Ectodermal cell (in vitro differentiated cells): ENCODE measurements around the gene P3H2.
"Not testable (repeated sequence)": the region's sequence is repeated elsewhere in the genome, so short reads cannot be mapped to it uniquely, and the experiment has no call there.

ENCODE experiments used
- H3K27ac ChIP-seq: 2 replicates; pipeline ENCODE4 v1.7.0; 2013; ENCODE audit warnings: mild to moderate bottlenecking, low read depth, low read length; ENCODE audit not compliant: insufficient read depth, poor library complexity, severe bottlenecking
- H3K27me3 ChIP-seq: 2 replicates; pipeline ENCODE4 v1.7.0; 2013; ENCODE audit warnings: mild to moderate bottlenecking, low read length; ENCODE audit not compliant: insufficient read depth, control insufficient read depth, poor library complexity, severe bottlenecking
- H3K36me3 ChIP-seq: one replicate; pipeline ENCODE4 v1.7.0; 2013; ENCODE audit warnings: low read length; ENCODE audit not compliant: control insufficient read depth, insufficient read depth
- H3K4me1 ChIP-seq: one replicate; pipeline ENCODE4 v1.7.0; 2013; ENCODE audit warnings: low read length; ENCODE audit not compliant: control insufficient read depth, insufficient read depth
- H3K4me3 ChIP-seq: 2 replicates; pipeline ENCODE4 v1.7.0; 2013; ENCODE audit warnings: low read depth, low read length, control low read depth; ENCODE audit not compliant: insufficient read depth
- H3K9me3 ChIP-seq: 2 replicates; pipeline ENCODE4 v1.7.0; 2013; ENCODE audit warnings: mild to moderate bottlenecking, low read length, moderate library complexity; ENCODE audit not compliant: control insufficient read depth
- WGBS, 2 experiments: methylation state at CpG; one replicate each; pipeline ENCODE4 v1.1.7; 2013; ENCODE audit warnings: missing lambda C conversion rate in 2 of 2; 5-methylcytosine and 5-hydroxymethylcytosine counted together

P3H2 gene

DNA sequence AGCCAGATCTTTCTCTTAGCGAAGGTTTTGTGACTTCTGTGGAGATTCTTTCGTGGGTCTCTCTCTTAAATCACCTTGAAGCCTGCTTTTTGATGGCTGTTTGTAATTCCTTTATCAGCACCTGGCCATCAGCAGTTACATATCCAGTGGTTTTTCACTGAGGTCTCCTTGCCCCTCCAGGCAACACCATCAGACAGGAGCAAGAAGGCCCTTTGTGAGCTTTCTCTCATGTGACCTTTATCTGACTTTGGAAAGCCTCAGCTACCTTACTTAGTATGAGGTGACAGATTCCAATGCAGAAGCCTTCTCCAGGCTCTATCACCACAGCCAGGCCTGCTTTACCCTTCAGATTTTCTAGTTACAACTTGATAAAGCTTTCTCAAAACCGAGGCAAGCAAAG lies 30.0 kb upstream of the P3H2 start:
- H3K4me1 ChIP-seq, result no peaks in the 10 kb centered on the region

GRCh38 chr3:190149830-190150619 lies 29.3 kb upstream of the P3H2 start:
- H3K27me3 ChIP-seq, H3K27ac ChIP-seq, H3K36me3 ChIP-seq, H3K4me1 ChIP-seq, H3K4me3 ChIP-seq, H3K9me3 ChIP-seq: not testable (repeated sequence)
- 85 to 87% methylated on average over 6 of the region's 6 CpGs for WGBS, 2 experiments

More for the DNA sequence above, 30.0 kb upstream of the P3H2 start:
- Histone ChIP-seq H3K36me3 (no peaks in the 10 kb centered on the region), H3K27me3 (no peaks in the 10 kb centered on the region), H3K9me3 (no peaks in the 10 kb centered on the region), H3K27ac (no peak overlapping the region), H3K4me3 (no peak overlapping the region)
- WGBS, 2 experiments, result 87 to 89% methylated on average over 3 of the region's 3 CpGs

- not testable (repeated sequence) for H3K4me3 ChIP-seq, H3K9me3 ChIP-seq, H3K27me3 ChIP-seq, H3K27ac ChIP-seq, H3K36me3 ChIP-seq, H3K4me1 ChIP-seq
- 77 to 79% methylated on average over 7 of the region's 7 CpGs for WGBS, 2 experiments
These were observed 24.1 kb upstream of the P3H2 start for GRCh38 chr3:190144793-190145192.

DNA sequence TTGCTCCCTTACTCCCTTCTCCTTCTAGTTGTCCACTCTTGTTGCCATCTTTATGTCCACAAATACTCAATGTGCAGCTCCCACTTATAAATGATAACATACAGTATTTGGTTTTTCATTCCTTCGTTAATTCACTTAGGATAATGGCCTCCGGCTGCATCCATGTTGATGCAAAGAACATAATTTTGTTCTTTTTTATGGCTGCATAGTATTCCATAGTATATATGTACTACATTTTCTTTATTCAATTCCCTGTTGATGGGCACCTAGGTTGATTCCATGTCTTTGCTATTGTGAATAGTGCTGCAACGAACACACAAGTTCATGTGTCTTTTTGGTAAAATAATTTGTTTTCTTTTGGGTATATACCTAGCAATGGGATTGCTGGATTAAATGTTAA lies 21.3 kb upstream of the P3H2 start:
- Histone ChIP-seq H3K27ac (no peak overlapping the region), H3K4me3 (no peak overlapping the region), H3K36me3 (no peaks in the 10 kb centered on the region), H3K4me1 (no peaks in the 10 kb centered on the region), H3K9me3 (no peaks in the 10 kb centered on the region), H3K27me3 (no peaks in the 10 kb centered on the region)
- WGBS, 2 experiments, result 94 to 95% methylated on average over 2 to 3 of the region's 3 CpGs

GRCh38 chr3:190139365-190139764 lies 18.7 kb upstream of the P3H2 start:
- no peaks in the 10 kb centered on the region for H3K9me3 ChIP-seq
- WGBS, 2 experiments, result 83% methylated on average over 5 of the region's 5 CpGs

GRCh38 chr3:190132371-190132770 lies 11.7 kb upstream of the P3H2 start:
- no peaks in the 10 kb centered on the region for H3K27me3 ChIP-seq
- H3K9me3 ChIP-seq, result no peaks in the 10 kb centered on the region
- no peak overlapping the region for H3K4me3 ChIP-seq
- no peaks in the 10 kb centered on the region for H3K36me3 ChIP-seq
- no peaks in the 10 kb centered on the region for H3K4me1 ChIP-seq
- no peak overlapping the region for H3K27ac ChIP-seq

More at GRCh38 chr3:190139365-190139764, 18.7 kb upstream of the P3H2 start:
- H3K4me1 ChIP-seq, result no peaks in the 10 kb centered on the region
- no peaks in the 10 kb centered on the region for H3K27me3 ChIP-seq
- H3K27ac ChIP-seq, result no peak overlapping the region
- H3K4me3 ChIP-seq, result no peak overlapping the region
- no peaks in the 10 kb centered on the region for H3K36me3 ChIP-seq

DNA sequence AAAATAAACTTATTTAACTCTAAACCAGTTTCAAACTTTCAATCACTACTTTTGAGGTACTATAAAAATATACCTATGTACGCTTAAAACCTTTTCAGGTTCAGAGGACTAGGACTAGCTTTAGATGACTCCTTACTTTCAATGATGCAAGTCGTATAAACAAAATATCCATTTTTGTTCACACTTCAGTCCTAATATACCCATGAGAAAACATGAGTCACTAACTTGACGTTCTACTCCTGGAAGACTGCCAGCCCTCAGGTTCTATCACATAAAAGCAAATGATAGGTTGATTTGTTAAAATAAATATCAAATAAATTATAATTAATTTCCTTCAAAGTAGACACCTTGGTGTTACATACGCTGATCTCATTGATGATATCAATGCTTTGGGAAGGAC lies 10.6 kb upstream of the P3H2 start:
- no peak overlapping the region for H3K27ac ChIP-seq
- no peaks in the 10 kb centered on the region for H3K27me3 ChIP-seq
- H3K4me1 ChIP-seq, result no peaks in the 10 kb centered on the region
- WGBS, 2 experiments, result 56 to 65% methylated on average over 3 of the region's 4 CpGs
- H3K36me3 ChIP-seq, result no peaks in the 10 kb centered on the region
- no peak overlapping the region for H3K4me3 ChIP-seq
- no peaks in the 10 kb centered on the region for H3K9me3 ChIP-seq

DNA sequence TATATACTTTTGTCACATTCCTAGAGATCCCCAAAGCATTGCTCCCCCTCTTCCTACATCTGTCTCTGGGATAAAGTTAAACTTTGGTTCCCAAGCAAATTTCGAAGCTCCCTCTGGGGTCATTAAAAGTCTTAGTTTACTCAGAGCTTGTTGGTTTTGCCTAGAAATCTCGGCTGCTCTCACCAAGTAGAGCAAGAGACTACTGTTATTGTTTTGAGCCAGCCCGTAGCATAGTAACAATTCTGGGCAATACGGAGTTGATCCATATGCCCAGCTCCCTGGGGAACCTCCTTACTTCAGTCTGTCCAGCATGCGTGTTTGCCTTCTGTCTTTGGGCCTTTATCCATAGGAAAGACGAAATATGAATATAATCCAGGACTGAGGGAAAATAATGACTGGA lies 10.0 kb upstream of the P3H2 start:
- no peaks in the 10 kb centered on the region for H3K36me3 ChIP-seq
- no peaks in the 10 kb centered on the region for H3K4me1 ChIP-seq
- H3K27ac ChIP-seq, result no peak overlapping the region
- no peak overlapping the region for H3K4me3 ChIP-seq
- 88% methylated on average over 6 of the region's 6 CpGs for WGBS, 2 experiments
- no peaks in the 10 kb centered on the region for H3K27me3 ChIP-seq
- H3K9me3 ChIP-seq, result no peaks in the 10 kb centered on the region

GRCh38 chr3:190130037-190130436 lies 9.3 kb upstream of the P3H2 start:
- Histone ChIP-seq H3K4me3 (no peak overlapping the region), H3K4me1 (no peaks in the 10 kb centered on the region), H3K36me3 (no peaks in the 10 kb centered on the region), H3K9me3 (no peaks in the 10 kb centered on the region), H3K27ac (no peak overlapping the region), H3K27me3 (no peaks in the 10 kb centered on the region)
- 83 to 97% methylated on average over 1 to 2 of the region's 2 CpGs for WGBS, 2 experiments

- H3K4me1 ChIP-seq, result no peaks in the 10 kb centered on the region
- no peaks in the 10 kb centered on the region for H3K9me3 ChIP-seq
- H3K27me3 ChIP-seq, result no peaks in the 10 kb centered on the region
- no peak overlapping the region for H3K27ac ChIP-seq
- H3K36me3 ChIP-seq, result no peaks in the 10 kb centered on the region
- H3K4me3 ChIP-seq, result no peak overlapping the region
- WGBS, 2 experiments, result 84 to 85% methylated on average over 6 of the region's 6 CpGs
These were observed 7.1 kb upstream of the P3H2 start for GRCh38 chr3:190127797-190128196.

DNA sequence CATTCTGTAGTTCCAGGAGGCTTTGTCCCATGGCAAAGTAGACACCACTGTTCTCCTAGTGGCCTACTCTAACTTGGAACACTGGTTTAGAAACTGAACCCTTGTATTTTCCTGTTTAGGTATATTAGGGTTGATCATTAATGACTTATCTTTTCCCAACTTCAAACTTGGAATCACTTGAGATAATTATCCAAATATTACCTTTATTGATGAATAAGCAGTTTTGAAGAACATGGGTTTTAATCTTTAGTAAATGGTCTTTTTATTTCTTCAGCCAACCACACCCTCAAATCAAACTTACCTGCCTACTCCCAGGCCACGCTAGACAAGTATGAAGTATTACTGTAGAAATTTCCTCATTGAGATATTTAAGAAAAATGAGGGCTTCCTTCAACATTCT lies 6.5 kb upstream of the P3H2 start:
- Histone ChIP-seq H3K36me3 (no peaks in the 10 kb centered on the region), H3K4me1 (no peaks in the 10 kb centered on the region), H3K4me3 (no peak overlapping the region), H3K27me3 (no peaks in the 10 kb centered on the region), H3K9me3 (no peaks in the 10 kb centered on the region), H3K27ac (no peak overlapping the region)
- 100% methylated on average over 1 of the region's 1 CpG; no CpG with 5 or more reads in 1 of the 2 experiments for WGBS, 2 experiments
